Measurements from ENCODE around the gene ICAM1.

Gene ICAM1

DNA sequence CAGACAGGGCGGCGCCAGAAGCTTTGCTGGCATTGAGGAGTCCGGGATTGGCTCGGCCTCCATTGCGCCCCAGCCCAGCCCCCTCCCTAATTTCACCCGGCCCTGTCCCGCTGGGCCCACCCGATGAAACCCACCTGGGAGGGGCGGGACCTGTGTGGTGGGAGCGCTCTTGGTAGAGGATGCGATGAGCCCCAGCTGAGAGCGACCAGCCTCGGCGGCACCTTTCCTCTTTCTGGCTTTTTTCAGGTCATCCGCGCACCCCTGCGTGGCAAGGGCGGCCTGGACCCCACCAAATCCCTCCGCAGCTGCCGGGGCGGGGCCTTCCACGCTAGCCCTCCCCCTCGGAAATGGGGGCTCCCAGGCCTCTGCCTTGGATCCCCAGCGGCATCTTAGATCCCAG lies 38.5 kb downstream of the ICAM1 start, which contains the start of gene ZGLP1:
Gene ZGLP1 (minus strand): TSS at position 393 of the 400 bp plus-strand sequence.
- ATAC-seq (replicated peaks) (no peak), DNase-seq (no peak)
- Mint-ChIP-seq H3K27me3 (no peaks in the 10 kb centered on the region), H3K36me3 (peaks cover 27 to 33% of the 10 kb centered on the region in 2 donors), H3K4me1 (peaks cover 14 to 16% of the 10 kb centered on the region in 2 donors), H3K27ac (no peak within 1 kb of the TSS), H3K4me3 (no peak within 1 kb of the TSS), H3K9me3 (no peaks in the 10 kb centered on the region)

DNA sequence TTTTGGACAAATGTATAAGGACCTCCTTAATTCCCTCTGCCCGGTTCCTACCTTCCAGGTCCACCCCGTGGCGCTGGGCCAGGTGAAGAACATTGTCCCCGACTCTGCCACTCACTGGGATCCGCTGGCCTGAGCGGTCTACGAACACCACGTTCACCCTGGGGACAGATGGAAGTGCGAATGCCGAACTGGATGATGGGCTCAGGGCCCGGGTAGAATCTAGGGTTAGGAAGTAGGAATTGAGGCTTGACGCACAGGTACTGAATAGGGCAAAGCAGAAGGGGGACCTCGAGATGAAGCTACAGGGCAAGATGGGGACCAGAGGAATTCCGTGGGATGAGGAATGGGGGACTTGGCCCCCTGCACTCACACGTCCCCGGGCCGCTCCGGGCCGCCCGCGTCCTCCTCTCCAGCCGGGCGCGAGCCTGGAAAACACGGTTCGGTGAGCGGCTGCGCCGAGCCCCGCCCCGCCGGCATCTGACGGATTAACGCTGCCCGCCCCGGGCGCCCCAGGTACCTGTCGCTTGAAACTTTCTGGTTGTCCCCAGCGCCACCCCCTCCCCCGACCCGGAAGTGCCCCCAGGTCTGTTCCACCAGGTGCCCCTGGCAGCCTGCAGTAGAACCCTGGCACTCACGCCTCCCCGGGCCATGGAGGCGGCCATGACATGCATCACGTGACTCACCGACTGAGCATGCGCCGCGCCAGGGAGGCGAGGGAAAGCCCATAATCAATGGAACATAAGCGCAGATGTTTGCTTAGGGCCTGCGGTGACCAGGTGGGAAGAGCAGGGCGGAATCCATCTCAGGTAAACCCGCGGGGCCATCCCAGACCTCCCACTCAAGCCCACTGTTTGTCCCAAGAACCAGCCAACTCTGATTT lies 44.7 kb downstream of the ICAM1 start, which contains the start of gene FDX2:
Gene FDX2 (minus strand): TSS at position 681 of the 880 bp plus-strand sequence. CDS start 19 bp downstream, at position 662.
- H3K36me3 Mint-ChIP-seq, result peaks cover 28 to 42% of the 10 kb centered on the region in 2 donors
- peak within 1 kb of the TSS; percentile 93 for H3K27ac Mint-ChIP-seq
- H3K9me3 Mint-ChIP-seq, result no peaks in the 10 kb centered on the region
- DNase-seq (peak; percentile 84), ATAC-seq (replicated peaks) (peak; percentile 88 to 93)
- no peaks in the 10 kb centered on the region for H3K27me3 Mint-ChIP-seq
- H3K4me3 Mint-ChIP-seq, result peak within 1 kb of the TSS; percentile 93 to 95
- peaks cover 19 to 30% of the 10 kb centered on the region in 2 donors for H3K4me1 Mint-ChIP-seq

DNA sequence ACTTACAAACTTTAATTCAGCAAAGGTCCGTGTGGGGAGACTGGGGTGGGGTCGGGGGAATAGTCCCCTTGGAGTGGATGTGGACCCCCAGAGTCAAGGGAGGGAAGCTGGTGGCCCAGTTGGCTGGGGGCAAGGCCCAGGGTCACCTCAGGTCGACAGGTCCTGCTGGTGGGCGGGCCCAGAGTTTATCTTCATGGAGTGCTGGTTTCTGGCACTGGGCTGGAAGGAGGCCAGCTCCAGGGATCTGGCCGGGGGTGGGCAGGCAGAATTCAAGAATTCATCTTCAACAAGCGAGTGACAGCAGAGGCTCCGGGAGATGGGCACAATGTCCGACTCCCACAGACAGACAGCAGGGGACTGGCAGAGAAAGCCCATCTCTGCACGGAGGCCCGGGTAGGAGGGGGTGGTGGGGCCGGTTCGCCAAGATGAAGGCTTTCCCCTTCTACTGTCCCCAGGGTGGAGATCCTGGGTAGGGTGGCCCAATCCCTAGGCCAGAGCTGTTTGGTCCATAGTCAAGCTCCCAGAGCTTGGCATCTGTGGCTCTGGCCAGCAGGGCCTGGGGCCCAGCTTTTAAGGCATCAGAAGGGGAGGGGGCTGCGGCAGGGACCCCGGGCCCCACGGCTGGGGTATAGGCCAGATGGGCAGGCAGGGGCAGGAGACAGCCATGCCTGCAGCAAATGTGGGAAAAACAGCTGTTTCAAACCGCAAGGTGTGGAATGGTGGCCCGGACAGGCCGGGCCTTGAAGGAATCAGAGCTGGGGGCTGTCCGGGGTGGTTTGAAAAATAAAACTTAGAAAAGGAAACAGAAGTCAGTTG lies 45.5 kb downstream of the ICAM1 start:
- no peak for DNase-seq
- H3K36me3 Mint-ChIP-seq, result peaks cover 28 to 38% of the 10 kb centered on the region in 2 donors
- H3K27ac Mint-ChIP-seq, result peak overlapping the region; percentile 93
- H3K27me3 Mint-ChIP-seq, result no peaks in the 10 kb centered on the region
- H3K4me1 Mint-ChIP-seq, result peaks cover 19 to 30% of the 10 kb centered on the region in 2 donors
- no peaks in the 10 kb centered on the region for H3K9me3 Mint-ChIP-seq
- peak; percentile 3 to 6 for ATAC-seq (replicated peaks)
- peak overlapping the region; percentile 93 to 95 for H3K4me3 Mint-ChIP-seq

DNA sequence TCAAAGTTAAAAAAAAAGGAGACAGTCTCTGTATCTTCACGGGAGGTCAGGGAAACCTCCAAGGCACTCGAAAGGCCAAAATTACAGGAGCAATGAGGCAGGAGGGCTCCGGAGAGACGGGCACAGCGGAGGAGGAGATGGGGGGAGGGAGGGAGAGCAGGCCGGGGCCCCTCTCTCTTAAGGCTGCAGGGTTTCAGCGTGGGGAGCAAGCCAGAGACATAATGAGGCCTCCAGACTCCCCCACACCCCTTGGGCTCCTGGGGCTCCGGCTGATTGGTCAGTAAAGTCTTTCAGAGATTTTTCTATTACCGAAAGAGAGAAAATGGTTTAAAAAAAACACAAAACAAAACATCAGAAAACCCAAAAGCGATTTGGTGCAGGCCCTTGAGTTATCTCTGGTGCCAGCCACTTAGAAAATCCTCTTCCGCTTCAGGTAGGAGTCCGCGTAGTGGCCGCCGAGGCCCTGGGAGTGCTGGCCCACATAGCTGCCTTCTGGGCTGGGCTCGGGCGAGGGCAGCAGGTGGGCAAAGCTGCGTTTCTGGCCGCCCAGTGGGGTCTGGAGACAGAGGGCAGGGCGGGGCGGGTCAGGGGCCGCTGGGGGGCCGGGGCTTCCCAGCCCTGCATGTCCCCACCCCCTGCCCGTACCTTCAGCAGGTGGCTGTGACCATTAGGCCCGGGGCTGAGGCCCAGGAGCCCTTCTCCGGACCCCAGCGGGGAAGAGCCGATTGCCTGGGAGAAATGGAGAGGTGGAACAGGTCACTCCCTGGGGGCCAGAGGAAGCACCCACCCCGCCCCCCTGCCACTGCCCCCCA lies 46.3 kb downstream of the ICAM1 start:
- ATAC-seq (replicated peaks) (no peak), DNase-seq (no peak)
- H3K36me3 Mint-ChIP-seq, result peaks cover 28 to 43% of the 10 kb centered on the region in 2 donors

DNA sequence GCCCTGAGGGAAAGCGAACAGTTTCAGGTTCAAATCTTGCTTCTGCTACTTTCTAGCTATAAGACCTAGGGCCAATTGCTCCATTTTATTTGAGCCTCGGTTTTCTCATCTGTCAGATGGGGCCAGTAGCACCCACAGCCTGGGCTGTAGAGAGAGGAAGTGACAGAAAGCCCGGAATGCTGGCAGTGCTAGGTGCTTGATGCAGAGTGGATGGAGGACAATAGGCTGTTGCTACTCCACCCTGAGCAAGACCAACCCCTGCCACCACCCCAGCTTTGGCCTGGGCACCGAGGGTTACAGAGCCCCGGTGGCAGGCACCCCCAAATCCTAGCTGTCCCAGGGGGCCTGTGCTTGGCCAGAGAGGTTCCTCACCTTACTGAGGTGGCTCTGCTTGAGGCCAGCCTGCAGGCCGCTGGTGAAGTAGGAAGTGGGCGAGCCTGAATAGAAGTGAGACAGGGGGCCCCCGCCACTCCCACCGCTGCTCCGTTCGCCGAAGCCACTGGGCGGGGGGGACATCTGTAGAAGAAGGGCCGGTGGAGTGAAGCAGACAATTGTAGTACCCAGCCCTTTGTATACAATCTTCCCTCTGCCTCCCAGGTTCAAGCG lies 47.0 kb downstream of the ICAM1 start:
- H3K9me3 Mint-ChIP-seq, result no peaks in the 10 kb centered on the region
- no peak overlapping the region for H3K27ac Mint-ChIP-seq
- no peaks in the 10 kb centered on the region for H3K27me3 Mint-ChIP-seq
- no peak for DNase-seq
- H3K4me1 Mint-ChIP-seq, result peaks cover 22 to 30% of the 10 kb centered on the region in 2 donors
- ATAC-seq (replicated peaks), result no peak
- H3K4me3 Mint-ChIP-seq, result no peak overlapping the region
- peaks cover 27 to 44% of the 10 kb centered on the region in 2 donors for H3K36me3 Mint-ChIP-seq

More for the DNA sequence above, 46.3 kb downstream of the ICAM1 start:
- H3K4me1 Mint-ChIP-seq, result peaks cover 22 to 30% of the 10 kb centered on the region in 2 donors
- H3K9me3 Mint-ChIP-seq, result no peaks in the 10 kb centered on the region
- peak overlapping the region; percentile 93 for H3K27ac Mint-ChIP-seq
- no peaks in the 10 kb centered on the region for H3K27me3 Mint-ChIP-seq
- no peak overlapping the region for H3K4me3 Mint-ChIP-seq

DNA sequence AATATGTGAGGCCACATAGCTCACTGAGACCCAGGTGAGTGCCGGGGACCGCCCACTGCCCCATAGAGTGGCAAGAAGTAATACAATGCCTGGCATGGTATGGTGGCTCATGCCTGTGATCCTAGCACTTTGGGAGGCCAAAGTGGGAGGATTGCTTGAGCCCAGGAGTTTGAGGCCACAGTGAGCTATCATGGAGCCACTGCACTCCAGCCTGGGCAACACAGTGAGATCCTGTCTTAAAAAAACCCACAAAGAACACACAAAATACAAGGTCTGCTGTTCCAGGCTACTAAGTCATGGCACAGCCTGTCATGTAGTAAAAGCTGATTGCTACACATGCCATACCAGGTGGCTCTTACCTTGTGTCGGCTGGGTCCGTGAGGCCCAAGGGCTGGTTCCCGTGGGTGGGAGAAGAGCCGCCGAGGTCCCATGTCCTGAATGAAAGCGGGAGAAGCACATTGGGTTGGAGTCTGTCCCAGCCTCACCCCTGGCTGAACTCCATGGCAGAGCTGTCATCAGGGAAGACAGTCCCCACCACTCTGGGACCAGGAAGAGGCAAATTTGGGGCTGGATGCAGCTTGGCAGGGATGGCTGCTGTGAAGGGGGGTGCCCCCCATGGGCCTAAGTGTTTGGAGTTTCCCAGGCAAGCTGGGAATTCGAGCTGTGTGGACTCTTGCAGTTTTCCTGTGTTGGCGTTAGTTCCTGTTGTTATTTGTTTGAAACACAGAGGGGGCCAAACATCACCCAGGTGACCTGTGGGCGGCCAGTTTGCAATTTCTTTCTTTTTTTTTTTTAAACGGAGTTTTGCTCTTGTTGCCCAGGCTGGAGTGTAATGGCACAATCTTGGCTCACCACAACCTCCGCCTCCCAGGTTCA lies 48.1 kb downstream of the ICAM1 start:
- peaks cover 25 to 47% of the 10 kb centered on the region in 2 donors for H3K36me3 Mint-ChIP-seq
- H3K27me3 Mint-ChIP-seq, result no peaks in the 10 kb centered on the region
- ATAC-seq (replicated peaks), result no peak
- H3K27ac Mint-ChIP-seq, result peak overlapping the region; percentile 51
- no peak overlapping the region for H3K4me3 Mint-ChIP-seq
- no peaks in the 10 kb centered on the region for H3K9me3 Mint-ChIP-seq
- peaks cover 22 to 30% of the 10 kb centered on the region in 2 donors for H3K4me1 Mint-ChIP-seq
- no peak for DNase-seq

DNA sequence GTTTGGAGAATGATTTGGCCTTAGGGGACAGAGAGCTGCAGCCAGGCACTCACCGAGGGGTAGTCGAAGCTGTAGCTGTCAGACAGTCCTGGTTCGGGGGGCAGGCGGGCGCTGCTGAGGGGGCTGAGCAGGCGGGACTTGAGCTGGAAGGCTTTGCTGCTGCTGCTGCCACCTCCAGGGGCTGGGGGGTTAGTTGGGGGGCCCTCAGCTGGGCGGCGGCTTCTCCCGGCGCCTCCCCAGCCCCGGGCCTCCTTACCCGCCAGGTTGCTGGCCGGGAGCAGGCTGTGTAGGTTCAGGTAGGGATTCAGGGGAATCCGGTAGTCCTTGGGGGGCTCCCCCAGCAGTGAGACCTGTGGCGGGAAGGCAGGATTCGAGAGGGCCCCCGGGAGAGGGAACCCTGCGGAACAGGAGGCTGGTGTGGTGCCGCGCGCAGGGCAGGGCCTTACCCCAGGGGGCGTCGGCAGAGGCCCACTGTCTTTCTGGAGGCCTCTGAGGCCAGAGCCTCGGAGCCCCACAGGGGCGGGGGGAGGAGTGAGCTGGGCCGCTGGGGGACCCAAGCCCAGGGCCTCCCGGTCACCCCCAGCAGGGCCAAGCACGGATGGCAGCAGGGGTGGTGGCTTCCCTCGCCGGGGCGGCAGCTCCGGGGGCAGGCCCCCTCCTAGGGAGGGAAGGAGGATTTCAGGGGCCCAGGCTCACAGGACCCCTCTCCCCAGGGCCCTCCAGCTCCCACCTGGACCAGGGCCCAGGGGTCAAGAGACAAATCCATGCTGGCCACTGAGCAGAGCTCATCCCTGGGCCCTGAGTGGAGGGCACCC lies 49.9 kb downstream of the ICAM1 start:
- Mint-ChIP-seq H3K4me3 (no peak overlapping the region), H3K4me1 (peaks cover 11 to 15% of the 10 kb centered on the region in 2 donors), H3K9me3 (no peaks in the 10 kb centered on the region), H3K27me3 (no peaks in the 10 kb centered on the region), H3K27ac (no peak overlapping the region), H3K36me3 (peaks cover 26 to 50% of the 10 kb centered on the region in 2 donors)
- DNase-seq (no peak), ATAC-seq (replicated peaks) (no peak)

DNA sequence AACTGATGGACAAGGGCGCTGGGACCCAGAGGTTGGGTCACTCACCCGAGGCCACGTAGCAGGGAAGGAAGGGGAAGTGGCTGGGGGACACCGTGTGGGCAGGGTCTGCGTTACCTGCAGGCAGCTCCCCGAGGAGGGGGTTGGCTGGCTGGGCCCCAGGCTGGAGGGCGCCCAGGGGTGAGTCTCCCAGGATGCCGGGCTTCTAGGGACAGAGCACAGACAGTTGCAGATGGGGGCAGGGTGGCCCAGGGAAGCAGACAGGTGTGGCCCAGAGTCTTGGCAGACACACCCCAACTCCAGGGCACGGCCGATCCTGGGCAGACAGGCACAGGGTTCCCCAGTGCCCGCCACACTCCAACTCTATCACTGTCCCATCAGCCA lies 50.5 kb downstream of the ICAM1 start:
- H3K9me3 Mint-ChIP-seq, result no peaks in the 10 kb centered on the region
- peaks cover 5 to 9% of the 10 kb centered on the region in 2 donors for H3K4me1 Mint-ChIP-seq
- H3K27me3 Mint-ChIP-seq, result no peaks in the 10 kb centered on the region
- peaks cover 22 to 45% of the 10 kb centered on the region in 2 donors for H3K36me3 Mint-ChIP-seq
- no peak overlapping the region for H3K27ac Mint-ChIP-seq
- DNase-seq (no peak), ATAC-seq (replicated peaks) (no peak)
- H3K4me3 Mint-ChIP-seq, result no peak overlapping the region

DNA sequence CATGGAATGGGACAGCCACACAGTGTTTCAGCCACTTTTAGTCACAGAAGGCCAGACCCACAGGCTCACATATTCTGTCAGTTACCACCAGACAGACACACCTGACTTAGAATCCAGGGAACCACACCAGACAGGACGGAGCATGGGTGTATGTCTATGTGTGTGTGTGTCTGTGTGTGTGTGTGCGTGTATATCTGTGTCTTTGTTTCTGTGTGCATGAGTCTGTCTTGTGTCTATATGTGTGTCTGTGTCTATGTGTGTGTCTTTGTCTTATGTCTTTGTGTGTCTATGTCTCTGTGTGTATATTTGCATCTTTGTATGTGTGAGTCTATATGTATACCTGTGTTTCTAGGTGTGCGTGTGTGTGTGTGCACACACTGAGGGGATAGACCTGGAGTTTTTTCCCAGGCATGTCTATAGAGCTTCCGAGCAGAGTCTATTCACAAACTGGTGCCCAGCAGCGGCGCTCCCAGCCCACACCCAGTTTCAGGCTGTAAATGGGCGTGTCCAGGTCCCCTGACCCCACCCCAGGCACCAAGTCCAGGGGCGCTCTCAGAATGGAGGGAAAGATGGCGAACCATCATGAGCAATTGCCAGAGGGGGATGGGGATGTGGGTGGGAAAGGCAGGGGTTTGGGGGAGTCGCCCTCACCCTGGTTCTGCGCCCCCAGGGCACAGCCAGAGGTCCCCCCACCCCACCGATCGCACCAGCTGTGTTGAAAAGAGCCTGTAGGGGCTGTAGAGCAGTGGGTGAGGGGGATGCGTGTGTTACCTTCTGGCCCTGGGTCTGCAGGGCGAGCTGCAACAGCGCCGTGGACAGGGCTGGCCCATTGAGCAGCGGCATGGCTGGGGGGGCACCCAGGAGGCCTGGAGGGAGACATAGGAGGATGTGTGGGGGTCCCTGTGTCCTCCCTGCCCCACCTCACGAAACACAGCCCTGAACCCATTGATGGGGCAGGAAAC lies 51.2 kb downstream of the ICAM1 start:
- no peak for ATAC-seq (replicated peaks)
- Mint-ChIP-seq H3K4me3 (no peak overlapping the region), H3K27ac (peak overlapping the region; percentile 79), H3K4me1 (peaks cover 3 to 6% of the 10 kb centered on the region in 2 donors), H3K36me3 (peaks cover 18 to 40% of the 10 kb centered on the region in 2 donors), H3K9me3 (no peaks in the 10 kb centered on the region), H3K27me3 (no peaks in the 10 kb centered on the region)
- DNase-seq, result no peak

DNA sequence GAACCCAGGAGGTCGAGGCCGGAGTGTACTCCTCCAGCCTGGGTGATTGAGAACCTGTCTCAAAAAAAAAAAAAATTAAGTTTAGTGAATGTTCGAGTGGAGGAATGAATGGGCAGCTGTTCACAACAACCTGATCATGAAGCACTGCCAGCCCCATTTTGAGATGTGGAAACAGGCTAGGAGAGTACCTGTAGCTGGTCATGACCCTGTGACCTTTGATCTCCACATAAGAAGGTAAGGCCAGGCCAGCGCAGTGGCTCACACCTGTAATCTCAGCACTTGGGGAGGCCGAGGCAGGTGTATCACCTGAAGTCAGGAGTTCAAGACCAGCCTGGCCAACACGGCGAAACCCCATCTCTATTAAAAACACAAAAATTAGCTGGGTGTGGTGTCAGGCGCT lies 54.8 kb downstream of the ICAM1 start:
- no peaks in the 10 kb centered on the region for H3K9me3 Mint-ChIP-seq
- no peaks in the 10 kb centered on the region for H3K27me3 Mint-ChIP-seq
- H3K36me3 Mint-ChIP-seq, result peaks cover 30 to 44% of the 10 kb centered on the region in 2 donors
- DNase-seq (no peak), ATAC-seq (replicated peaks) (no peak)
- no peak overlapping the region for H3K27ac Mint-ChIP-seq
- H3K4me3 Mint-ChIP-seq, result no peak overlapping the region
- H3K4me1 Mint-ChIP-seq, result peaks cover 6 to 11% of the 10 kb centered on the region in 2 donors

DNA sequence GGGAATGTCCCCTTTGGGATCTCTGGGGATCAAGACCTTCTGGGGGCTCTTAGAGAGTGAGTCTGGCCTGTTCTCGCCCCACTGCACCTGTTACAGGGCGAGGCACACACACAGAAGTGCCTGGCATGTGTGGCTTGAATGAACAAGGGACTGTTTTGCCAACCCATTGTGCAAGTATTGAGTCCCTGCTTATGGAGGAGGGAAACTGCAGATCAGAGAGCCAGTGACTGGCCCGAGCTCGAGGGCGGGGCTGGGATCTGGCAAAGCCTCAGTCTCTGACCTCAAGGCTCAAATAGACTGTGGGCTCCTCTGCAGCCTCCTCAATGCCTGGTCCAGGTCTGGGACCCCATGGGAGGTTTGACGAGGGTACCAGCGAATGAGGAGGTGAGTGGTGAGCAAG lies 56.9 kb downstream of the ICAM1 start:
- H3K36me3 Mint-ChIP-seq, result peaks cover 30 to 39% of the 10 kb centered on the region in 2 donors
- ATAC-seq (replicated peaks), result no peak
- no peak overlapping the region for H3K4me3 Mint-ChIP-seq
- no peak overlapping the region for H3K27ac Mint-ChIP-seq
- H3K27me3 Mint-ChIP-seq, result no peaks in the 10 kb centered on the region
- no peak for DNase-seq
- H3K9me3 Mint-ChIP-seq, result no peaks in the 10 kb centered on the region
- H3K4me1 Mint-ChIP-seq, result peaks cover 12 to 16% of the 10 kb centered on the region in 2 donors

All from stimulated activated naive B cell treated with anti-CD40 and anti-IgM and Interleukin-4, amounts not matched to agents 10 μg/mL and 1 μg/mL and 100 μg/mL, for 72 hours (primary cell).